Keratinocyte (primary cell): Measurements from ENCODE around the gene AXIN1. TPM values are rescaled to one million over a fixed set of nuclear protein-coding genes. Genes with fewer than 3 reads are reported as not detected.
A peak's percentile ranks its signal among the peaks of the same experiment; 100 is the strongest.

Experiments
- DNase-seq: peaks from one replicate; pipeline ENCODE4 v3.0.0-alpha.2; 2011; ENCODE audit warnings: low read depth, missing footprints, low spot score
- FAIRE-seq: peaks from 2 replicates; lab custom pipeline; 2011; peaks lifted over from hg19 to GRCh38; lab: Jason Lieb, UNC
- H2AFZ ChIP-seq: 2 replicates; pipeline ENCODE4 v1.6.0; 2012; ENCODE audit warnings: low read length, control low read depth, inconsistent platforms; ENCODE audit not compliant: control insufficient read depth
- H3K27ac ChIP-seq: 2 replicates; pipeline ENCODE4 v1.5.1; 2011; ENCODE audit warnings: low read length; ENCODE audit not compliant: control insufficient read depth, insufficient read depth
- H3K27me3 ChIP-seq: 3 replicates; pipeline ENCODE4 v1.6.0; 2011; ENCODE audit warnings: low read length; ENCODE audit not compliant: control insufficient read depth, insufficient read depth; ENCODE audit errors: extremely low read depth
- H3K36me3 ChIP-seq, 2 experiments: 2 replicates in 1 of 2; 3 replicates in 1 of 2; pipeline ENCODE4 v1.5.1; 2011; ENCODE audit warnings: low read length in 2 of 2, mild to moderate bottlenecking in 1 of 2; ENCODE audit not compliant: control insufficient read depth in 2 of 2, insufficient read depth in 2 of 2; ENCODE audit errors: extremely low read depth in 1 of 2
- H3K4me1 ChIP-seq: 3 replicates; pipeline ENCODE4 v1.5.1; 2011; ENCODE audit warnings: low read length; ENCODE audit not compliant: control insufficient read depth, insufficient read depth; ENCODE audit errors: extremely low read depth
- H3K4me2 ChIP-seq: 3 replicates; pipeline ENCODE4 v1.6.0; 2011; ENCODE audit warnings: low read depth, low read length; ENCODE audit not compliant: control insufficient read depth, insufficient read depth; ENCODE audit errors: extremely low read depth
- H3K4me3 ChIP-seq, 3 experiments: fragments of 200-600 bp in 1 of 3; sonication (generic) in 1 of 3; 2 replicates in 2 of 3; 3 replicates in 1 of 3; pipeline ENCODE4 v1.5.1; 2011 to 2016; ENCODE audit warnings: low read length in 3 of 3, mild to moderate bottlenecking in 3 of 3, control low read depth in 2 of 3, inconsistent platforms in 1 of 3, low read depth in 1 of 3, mixed read lengths in 1 of 3, mixed run types in 1 of 3, moderate library complexity in 1 of 3; ENCODE audit not compliant: control insufficient read depth in 2 of 3, insufficient read depth in 2 of 3; ENCODE audit errors: extremely low read depth in 1 of 3
- H3K79me2 ChIP-seq: 2 replicates; pipeline ENCODE4 v1.6.0; 2012; ENCODE audit warnings: low read length; ENCODE audit not compliant: control insufficient read depth, insufficient read depth
- H3K9ac ChIP-seq: 3 replicates; pipeline ENCODE4 v1.6.0; 2011; ENCODE audit warnings: low read length; ENCODE audit not compliant: control insufficient read depth, insufficient read depth; ENCODE audit errors: extremely low read depth
- H3K9me1 ChIP-seq: 3 replicates; pipeline ENCODE4 v1.6.0; 2011; ENCODE audit warnings: low read length; ENCODE audit not compliant: control insufficient read depth, insufficient read depth; ENCODE audit errors: extremely low read depth
- H3K9me3 ChIP-seq: 2 replicates; pipeline ENCODE4 v1.5.1; 2012; ENCODE audit warnings: low read depth, low read length; ENCODE audit not compliant: control insufficient read depth
- H4K20me1 ChIP-seq: 3 replicates; pipeline ENCODE4 v1.6.0; 2011; ENCODE audit warnings: low read length; ENCODE audit not compliant: control insufficient read depth, insufficient read depth; ENCODE audit errors: extremely low read depth
- CTCF ChIP-seq, 3 experiments: IDR thresholded peaks in 1 of 3; conservative IDR thresholded peaks in 1 of 3; optimal IDR thresholded peaks in 1 of 3; 2 replicates in 2 of 3; 3 replicates in 1 of 3; pipeline versions ENCODE3 to v1.5.1; 2011; ENCODE audit warnings: low read length in 3 of 3, mild to moderate bottlenecking in 3 of 3, moderate library complexity in 2 of 3, control low read depth in 1 of 3, inconsistent platforms in 1 of 3; ENCODE audit not compliant: insufficient read depth in 2 of 3; ENCODE audit errors: extremely low read depth in 1 of 3
- EZH2 ChIP-seq: IDR thresholded peaks from one replicate; pipeline ENCODE4 v1.6.1; 2012; ENCODE audit warnings: inconsistent platforms, mild to moderate bottlenecking, low read length, moderate library complexity
- dilution Hi-C: fragments of 300-500 bp; cut with MboI; formaldehyde crosslinking; loops from one replicate; pipeline ENCODE4 v1.7.0; 2020; ENCODE audit warnings: low sequenced_read_pairs; ENCODE audit not compliant: extremely low pct_ligation_motif_present
- polyA plus RNA-seq, 5 experiments: library from polyadenylated mRNA; depleted of rRNA in 3 of 5; stranded (reverse) in 3 of 5; stranded (forward) in 1 of 5; unstranded in 1 of 5; fragments of >200 nt; gene quantifications; 1 replicate in 1 of 5; 2 replicates in 3 of 5; 3 replicates in 1 of 5; pipeline versions ENCODE4 v1.2.1 to v1.2.3, GENCODE V29; 2011 to 2012; ENCODE audit warnings: missing spikeins in 2 of 5, low read depth in 1 of 5, low replicate concordance in 1 of 5

Gene AXIN1
- polyA plus RNA-seq, 1 donor (not counting 4 experiments of a cell fraction or from before 2014, with no cell fraction given): 8.8 TPM

DNA sequence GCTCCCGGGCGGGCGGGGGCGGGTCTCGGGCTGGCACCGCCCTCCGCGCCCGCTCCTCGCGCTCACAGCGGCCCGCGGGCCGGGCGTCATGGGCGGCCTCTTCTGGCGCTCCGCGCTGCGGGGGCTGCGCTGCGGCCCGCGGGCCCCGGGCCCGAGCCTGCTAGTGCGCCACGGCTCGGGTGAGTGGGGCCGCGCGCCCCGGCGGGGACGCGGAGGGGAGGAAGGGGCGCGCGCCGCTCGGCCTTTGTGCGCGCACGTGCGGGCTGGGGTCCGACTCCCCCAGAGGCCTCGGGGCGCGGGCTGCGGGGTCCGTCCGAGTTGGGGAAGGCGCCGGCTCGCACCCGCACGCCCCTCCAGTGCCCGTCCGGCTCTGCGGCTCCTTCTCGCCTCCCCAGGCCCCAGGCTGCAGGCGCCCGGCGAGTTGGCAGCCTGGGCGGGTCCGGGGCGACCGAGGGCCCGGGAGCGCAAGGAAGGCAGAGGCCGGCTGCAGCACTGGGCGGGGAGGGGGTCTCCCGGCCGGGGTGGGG, 44.7 kb upstream of the AXIN1 start, which contains the start of gene NME4:
NME4 (plus strand) TSS at position 65 of the 527 bp plus-strand sequence; CDS start at position 89, 24 bp downstream.
- Histone ChIP-seq H4K20me1 (no peaks in the 10 kb centered on the region), H3K9ac (peak within 1 kb of the TSS; percentile 69), H3K9me3 (peaks cover under 1% of the 10 kb centered on the region), H3K27ac (no peak within 1 kb of the TSS), H3K36me3 (peaks cover 2 to 7% of the 10 kb centered on the region in 2 experiments), H3K27me3 (no peaks in the 10 kb centered on the region), H2AFZ (peak within 1 kb of the TSS; percentile 63), H3K4me2 (peak within 1 kb of the TSS; percentile 67), H3K4me3 (peak within 1 kb of the TSS; percentile 46 to 55 (median 50)), H3K9me1 (no peaks in the 10 kb centered on the region), H3K4me1 (peaks cover 7% of the 10 kb centered on the region), H3K79me2 (no peaks in the 10 kb centered on the region)
- no peak for DNase-seq
- FAIRE-seq: no peak
- dilution Hi-C loops: no loop called here
- TF ChIP-seq CTCF (optimal IDR thresholded peaks at IDR 0.05 in 1 of 3, IDR thresholded peaks at IDR 0.05 in 1 of 3, conservative IDR thresholded peaks at IDR 0.05 in 1 of 3; ENCODE audit: extremely low read depth in 1 of 3, insufficient read depth in 2 of 3, low read length in 3 of 3) (no peak), EZH2 (no peak)

GRCh38 chr16:396605-397004, 44.1 kb upstream of the AXIN1 start:
- Histone ChIP-seq H3K4me1 (peaks cover 7% of the 10 kb centered on the region), H3K4me2 (peak overlapping the region; percentile 67), H2AFZ (peak overlapping the region; percentile 63), H3K27me3 (no peaks in the 10 kb centered on the region), H3K9me1 (no peaks in the 10 kb centered on the region), H3K9me3 (peaks cover 5% of the 10 kb centered on the region), H3K36me3 (peaks cover 2 to 7% of the 10 kb centered on the region in 2 experiments), H3K4me3 (peak overlapping the region; percentile 46 to 53 (median 50)), H4K20me1 (no peaks in the 10 kb centered on the region), H3K9ac (peak overlapping the region; percentile 54), H3K79me2 (no peaks in the 10 kb centered on the region), H3K27ac (no peak overlapping the region)
- TF ChIP-seq EZH2 (no peak), CTCF (optimal IDR thresholded peaks at IDR 0.05 in 1 of 3, IDR thresholded peaks at IDR 0.05 in 1 of 3, conservative IDR thresholded peaks at IDR 0.05 in 1 of 3; ENCODE audit: extremely low read depth in 1 of 3, insufficient read depth in 2 of 3, low read length in 3 of 3) (no peak)
- DNase-seq (no peak), FAIRE-seq (no peak)
- dilution Hi-C loops: no loop called here
